K562 (cell line): ENCODE results near the gene YBX2. TPM values are rescaled to one million over a fixed set of nuclear protein-coding genes. Genes with fewer than 3 reads are reported as not detected.

Experiments used
- ATF7 ChIP-seq: fragments of 450-650 bp; IDR thresholded peaks from 2 replicates; pipeline ENCODE4 v1.7.1; 2014; ENCODE audit warnings: mild to moderate bottlenecking, moderate library complexity
- CEBPZ ChIP-seq: fragments of 150-350 bp; IDR thresholded peaks from 2 replicates; pipeline ENCODE4 v1.6.1; 2014; ENCODE audit warnings: low read depth, mild to moderate bottlenecking, low read length, borderline replicate concordance
- MXD1 ChIP-seq: fragments of 250-450 bp; sonication (Bioruptor Pico); IDR thresholded peaks from 2 replicates; pipeline ENCODE4 v1.8.0; 2021; ENCODE audit warnings: borderline replicate concordance, mild to moderate bottlenecking, moderate library complexity; ENCODE audit not compliant: poor library complexity, severe bottlenecking
- PRDM10 ChIP-seq: fragments of 450-650 bp; IDR thresholded peaks from 2 replicates; pipeline ENCODE4 v1.6.1; 2018; ENCODE audit not compliant: partially characterized antibody
- SRSF1 ChIP-seq: fragments of 200-400 bp; formaldehyde crosslinking; IDR thresholded peaks from 2 replicates; pipeline ENCODE4 v1.6.1; 2017; ENCODE audit warnings: mild to moderate bottlenecking, low read depth, low read length, moderate library complexity
- U2AF2 ChIP-seq: fragments of 200-400 bp; formaldehyde crosslinking; optimal IDR thresholded peaks from 2 replicates; pipeline ENCODE3; 2017; ENCODE audit warnings: low read depth, mild to moderate bottlenecking, low read length
- ZNF592 ChIP-seq: fragments of 450-650 bp; IDR thresholded peaks from 2 replicates; pipeline ENCODE4 v1.6.1; 2017; ENCODE audit warnings: antibody characterized with exemption, mild to moderate bottlenecking
- polyA plus RNA-seq, 8 experiments: library from polyadenylated mRNA; depleted of rRNA in 4 of 8; stranded (reverse) in 5 of 8; unstranded in 3 of 8; fragments of >200 nt; fragmentation: Nextera tagmentation in 2 of 8; fragmentation: Illumina TruSeq in 1 of 8; extraction: Ambion mirVana in 2 of 8; extraction: Trizol in 1 of 8; gene quantifications; 2 replicates each; pipeline versions ENCODE4 v1.2.1 to v1.2.3, GENCODE V29; 2011 to 2014; ENCODE audit warnings: inconsistent platforms in 1 of 8, missing spikeins in 1 of 8
- total RNA-seq, 7 experiments: library from RNA; depleted of rRNA in 6 of 7; stranded (reverse); fragments of >200 nt in 6 of 7; fragmentation: Illumina TruSeq in 2 of 7; extraction: Trizol in 2 of 7; gene quantifications; 2 replicates each; pipeline versions ENCODE4 v1.2.1 to v1.2.3, GENCODE V29; 2011 to 2021; ENCODE audit warnings: low replicate concordance in 1 of 7
- TF ChIP-seq, protein P1 (sequence below): fragments of 150-350 bp; conservative IDR thresholded peaks from 2 replicates; pipeline ENCODE4 v1.6.1; 2014; ENCODE audit warnings: low read length
- TF ChIP-seq, protein P2 (sequence below): sonication (generic); formaldehyde crosslinking; IDR thresholded peaks from 2 replicates; pipeline ENCODE4 v1.9.0; 2022; ENCODE audit warnings: mild to moderate bottlenecking, missing genetic modification reagents

Gene YBX2
- total and polyA plus RNA-seq, 9 of the 15 experiments (the other 6 are each of a cell fraction or from before 2014, with no cell fraction given), result 0.03 to 0.59 (median 0.27) TPM; not detected in 6

DNA sequence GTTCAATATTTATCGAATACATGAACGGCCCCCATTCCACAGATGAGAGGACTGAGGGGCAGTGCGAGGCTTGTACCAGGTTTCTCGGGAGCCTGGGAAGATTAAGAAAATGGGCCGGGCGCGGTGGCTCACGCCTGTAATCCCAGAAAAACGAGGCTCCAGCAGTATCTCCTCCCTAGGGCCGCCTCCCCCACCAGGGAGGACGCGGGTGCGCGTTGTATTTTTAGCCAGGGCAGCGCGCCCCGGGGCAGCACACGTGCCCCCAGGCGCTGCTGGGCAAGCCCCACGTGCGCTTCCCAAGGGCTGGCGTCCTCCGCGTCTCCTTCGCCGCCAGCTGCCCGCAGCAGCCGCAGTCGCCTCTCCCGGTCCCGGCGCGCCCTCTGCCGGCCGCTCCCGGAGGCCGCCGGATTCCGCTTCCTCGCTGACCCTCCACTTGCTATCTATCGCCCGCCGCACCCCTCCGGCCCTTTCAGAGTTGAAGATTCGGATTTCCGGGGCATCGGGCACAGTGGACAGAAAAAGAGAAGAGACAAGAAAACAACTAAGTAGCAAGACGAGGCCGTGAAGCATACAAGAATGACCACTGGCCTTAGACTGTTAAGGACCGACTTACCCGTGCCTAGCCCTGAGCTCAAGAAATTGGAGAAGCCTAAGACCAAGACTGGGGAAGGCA is 1.9 kb upstream of the YBX2 start (continued):
- TF ChIP-seq, protein P1, sequence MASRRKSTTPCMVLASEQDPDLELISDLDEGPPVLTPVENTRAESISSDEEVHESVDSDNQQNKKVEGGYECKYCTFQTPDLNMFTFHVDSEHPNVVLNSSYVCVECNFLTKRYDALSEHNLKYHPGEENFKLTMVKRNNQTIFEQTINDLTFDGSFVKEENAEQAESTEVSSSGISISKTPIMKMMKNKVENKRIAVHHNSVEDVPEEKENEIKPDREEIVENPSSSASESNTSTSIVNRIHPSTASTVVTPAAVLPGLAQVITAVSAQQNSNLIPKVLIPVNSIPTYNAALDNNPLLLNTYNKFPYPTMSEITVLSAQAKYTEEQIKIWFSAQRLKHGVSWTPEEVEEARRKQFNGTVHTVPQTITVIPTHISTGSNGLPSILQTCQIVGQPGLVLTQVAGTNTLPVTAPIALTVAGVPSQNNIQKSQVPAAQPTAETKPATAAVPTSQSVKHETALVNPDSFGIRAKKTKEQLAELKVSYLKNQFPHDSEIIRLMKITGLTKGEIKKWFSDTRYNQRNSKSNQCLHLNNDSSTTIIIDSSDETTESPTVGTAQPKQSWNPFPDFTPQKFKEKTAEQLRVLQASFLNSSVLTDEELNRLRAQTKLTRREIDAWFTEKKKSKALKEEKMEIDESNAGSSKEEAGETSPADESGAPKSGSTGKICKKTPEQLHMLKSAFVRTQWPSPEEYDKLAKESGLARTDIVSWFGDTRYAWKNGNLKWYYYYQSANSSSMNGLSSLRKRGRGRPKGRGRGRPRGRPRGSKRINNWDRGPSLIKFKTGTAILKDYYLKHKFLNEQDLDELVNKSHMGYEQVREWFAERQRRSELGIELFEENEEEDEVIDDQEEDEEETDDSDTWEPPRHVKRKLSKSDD, result no peak
- TF ChIP-seq ATF7 (peak; percentile 17; the same call in 1 of the 2 replicates), PRDM10 (peak; percentile 93), MXD1 (CRISPR knock-in tag) (peak; percentile 23), ZNF592 (peak; percentile 82), SRSF1 (no peak), CEBPZ (no peak), U2AF2 (no peak)
- TF ChIP-seq, protein P2, sequence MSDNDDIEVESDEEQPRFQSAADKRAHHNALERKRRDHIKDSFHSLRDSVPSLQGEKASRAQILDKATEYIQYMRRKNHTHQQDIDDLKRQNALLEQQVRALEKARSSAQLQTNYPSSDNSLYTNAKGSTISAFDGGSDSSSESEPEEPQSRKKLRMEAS, result peak; percentile 90
